Measurements from ENCODE around the gene ARPC5L.
"Not testable (repeated sequence)": the region's sequence is repeated elsewhere in the genome, so short reads cannot be mapped to it uniquely, and the experiment has no call there.

ARPC5L gene

GRCh38 chr9:124834591-124834990 is 27.3 kb upstream of the ARPC5L start:
- H4K20me1 ChIP-seq (ENCODE audit: insufficient read depth, low read length, poor library complexity, severe bottlenecking): no peaks in the 10 kb centered on the region
- H2AFZ ChIP-seq (ENCODE audit: low read length): no peak overlapping the region
- no peaks in the 10 kb centered on the region for H3F3A ChIP-seq (ENCODE audit: low read depth)
- no peaks in the 10 kb centered on the region for H3K27me3 ChIP-seq (ENCODE audit: insufficient read depth, low read length, poor library complexity, severe bottlenecking)
- no peaks in the 10 kb centered on the region for H3K36me3 ChIP-seq (ENCODE audit: insufficient read depth, low read length)
- no peaks in the 10 kb centered on the region for H3K79me2 ChIP-seq (ENCODE audit: insufficient read depth, low read length)
- H3K9ac ChIP-seq (ENCODE audit: low read depth, low read length, poor library complexity, severe bottlenecking): no peak overlapping the region
- H3K4me1 ChIP-seq (ENCODE audit: insufficient read depth, low read length, poor library complexity, severe bottlenecking): no peaks in the 10 kb centered on the region
- TF ChIP-seq EZH2phosphoT487 (IDR thresholded peaks at IDR 0.05; ENCODE audit: borderline replicate concordance) (no peak), CTCF (conservative IDR thresholded peaks at IDR 0.05; ENCODE audit: low read length) (no peak)
- no peaks in the 10 kb centered on the region for H3K9me3 ChIP-seq (ENCODE audit: insufficient read depth, low read depth, low read length)
- no peak overlapping the region for H3K4me2 ChIP-seq (ENCODE audit: low read depth, low read length, poor library complexity, severe bottlenecking)
- H3K9me2 ChIP-seq (replicated peaks; ENCODE audit: low read depth, low read length): no peaks in the 10 kb centered on the region
- no peak overlapping the region for H3K4me3 ChIP-seq (ENCODE audit: low read length, poor library complexity, severe bottlenecking)

GRCh38 chr9:124835026-124835557 is 26.8 kb upstream of the ARPC5L start:
- no peaks in the 10 kb centered on the region for H3F3A ChIP-seq (ENCODE audit: low read depth)
- H2AFZ ChIP-seq (ENCODE audit: low read length): no peak overlapping the region
- no peaks in the 10 kb centered on the region for H3K4me1 ChIP-seq (ENCODE audit: insufficient read depth, low read length, poor library complexity, severe bottlenecking)
- no peaks in the 10 kb centered on the region for H4K20me1 ChIP-seq (ENCODE audit: insufficient read depth, low read length, poor library complexity, severe bottlenecking)
- no peak for TF ChIP-seq CTCF (conservative IDR thresholded peaks at IDR 0.05; ENCODE audit: low read length)
- TF ChIP-seq EZH2phosphoT487 (IDR thresholded peaks at IDR 0.05; ENCODE audit: borderline replicate concordance): no peak
- no peaks in the 10 kb centered on the region for H3K9me3 ChIP-seq (ENCODE audit: insufficient read depth, low read depth, low read length)
- H3K9ac ChIP-seq (ENCODE audit: low read depth, low read length, poor library complexity, severe bottlenecking): no peak overlapping the region
- no peaks in the 10 kb centered on the region for H3K27me3 ChIP-seq (ENCODE audit: insufficient read depth, low read length, poor library complexity, severe bottlenecking)
- no peaks in the 10 kb centered on the region for H3K9me2 ChIP-seq (replicated peaks; ENCODE audit: low read depth, low read length)
- H3K36me3 ChIP-seq (ENCODE audit: insufficient read depth, low read length): no peaks in the 10 kb centered on the region
- H3K79me2 ChIP-seq (ENCODE audit: insufficient read depth, low read length): no peaks in the 10 kb centered on the region
- H3K4me2 ChIP-seq (ENCODE audit: low read depth, low read length, poor library complexity, severe bottlenecking): no peak overlapping the region
- H3K4me3 ChIP-seq (ENCODE audit: low read length, poor library complexity, severe bottlenecking): no peak overlapping the region

- H2AFZ ChIP-seq (ENCODE audit: low read length); H3K4me2 ChIP-seq (ENCODE audit: low read depth, low read length, poor library complexity, severe bottlenecking); H3K9me3 ChIP-seq (ENCODE audit: insufficient read depth, low read depth, low read length); H4K20me1 ChIP-seq (ENCODE audit: insufficient read depth, low read length, poor library complexity, severe bottlenecking); H3K79me2 ChIP-seq (ENCODE audit: insufficient read depth, low read length); H3K27me3 ChIP-seq (ENCODE audit: insufficient read depth, low read length, poor library complexity, severe bottlenecking); H3K4me3 ChIP-seq (ENCODE audit: low read length, poor library complexity, severe bottlenecking); H3K9ac ChIP-seq (ENCODE audit: low read depth, low read length, poor library complexity, severe bottlenecking); H3K9me2 ChIP-seq (replicated peaks; ENCODE audit: low read depth, low read length); H3K36me3 ChIP-seq (ENCODE audit: insufficient read depth, low read length); H3F3A ChIP-seq (ENCODE audit: low read depth); H3K4me1 ChIP-seq (ENCODE audit: insufficient read depth, low read length, poor library complexity, severe bottlenecking): not testable (repeated sequence)
These were observed 23.8 kb upstream of the ARPC5L start for GRCh38 chr9:124838132-124838531.

- H3K4me1 ChIP-seq (ENCODE audit: insufficient read depth, low read length, poor library complexity, severe bottlenecking); H2AFZ ChIP-seq (ENCODE audit: low read length); H4K20me1 ChIP-seq (ENCODE audit: insufficient read depth, low read length, poor library complexity, severe bottlenecking); H3K4me3 ChIP-seq (ENCODE audit: low read length, poor library complexity, severe bottlenecking); H3K4me2 ChIP-seq (ENCODE audit: low read depth, low read length, poor library complexity, severe bottlenecking); H3K9ac ChIP-seq (ENCODE audit: low read depth, low read length, poor library complexity, severe bottlenecking); H3K79me2 ChIP-seq (ENCODE audit: insufficient read depth, low read length); H3K27me3 ChIP-seq (ENCODE audit: insufficient read depth, low read length, poor library complexity, severe bottlenecking); H3K9me3 ChIP-seq (ENCODE audit: insufficient read depth, low read depth, low read length); H3K36me3 ChIP-seq (ENCODE audit: insufficient read depth, low read length); H3F3A ChIP-seq (ENCODE audit: low read depth); H3K9me2 ChIP-seq (replicated peaks; ENCODE audit: low read depth, low read length): not testable (repeated sequence)
These were observed 23.2 kb upstream of the ARPC5L start for GRCh38 chr9:124838567-124839275.

Data from Loucy (cell line).